A549 treated with dexamethasone at 1 μM for 4 hours (cell line): ENCODE measurements around the gene S100A10. TPM values are rescaled to one million over a fixed set of nuclear protein-coding genes. Genes with fewer than 3 reads are reported as not detected.

Experiments used
- total RNA-seq: library from RNA; stranded (reverse); fragments of 200-300 nt; extraction: Qiagen RNA extraction; gene quantifications from 5 replicates; pipeline ENCODE4 v1.2.3, GENCODE V29; 2022

The S100A10 gene, protein sequence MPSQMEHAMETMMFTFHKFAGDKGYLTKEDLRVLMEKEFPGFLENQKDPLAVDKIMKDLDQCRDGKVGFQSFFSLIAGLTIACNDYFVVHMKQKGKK
- total RNA-seq: 2,531 to 3,155 TPM (median 2,621 TPM) in 5 replicates

DNA sequence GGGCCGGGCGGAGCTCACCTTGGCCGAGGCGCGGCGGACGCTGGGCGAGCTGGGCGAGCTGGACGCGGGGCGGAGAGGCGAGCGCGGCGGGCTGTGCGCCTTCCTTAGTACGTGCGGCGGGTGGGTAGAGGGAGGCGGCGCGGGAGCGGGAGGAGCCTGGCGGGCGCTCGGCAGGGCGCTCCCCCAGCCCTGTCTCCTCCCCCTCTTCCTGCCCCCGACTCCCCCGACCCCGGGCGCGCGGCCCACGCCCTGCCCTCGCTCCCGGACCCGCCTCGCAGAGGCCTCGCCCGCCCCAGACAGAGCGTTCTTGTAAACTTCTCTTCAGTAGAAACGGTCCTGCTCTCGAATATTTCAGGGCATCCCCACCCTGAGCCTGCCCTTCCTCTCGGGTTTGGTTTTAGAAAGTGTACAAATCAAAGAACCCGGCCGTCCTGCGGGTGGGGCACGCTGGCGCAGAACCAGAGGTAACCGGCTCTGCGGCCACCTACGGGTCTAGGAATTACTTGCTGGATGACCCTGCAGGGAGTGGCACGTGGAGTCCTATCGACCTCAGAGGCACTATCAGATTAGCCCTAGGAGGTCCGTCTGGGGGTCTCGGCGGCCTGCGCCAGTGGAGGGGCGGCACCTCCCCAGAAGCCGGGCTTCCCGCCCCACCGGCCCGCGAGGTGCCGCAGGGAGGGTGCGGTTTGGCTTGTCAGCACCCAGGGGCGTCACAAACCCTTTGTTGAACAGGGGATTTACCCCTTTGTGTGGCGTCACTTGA, at the start of gene S100A10:
Gene S100A10 (minus strand): TSS at position 126 of the 763 bp plus-strand sequence. CDS start 7,629 bp downstream, outside the sequence.

DNA sequence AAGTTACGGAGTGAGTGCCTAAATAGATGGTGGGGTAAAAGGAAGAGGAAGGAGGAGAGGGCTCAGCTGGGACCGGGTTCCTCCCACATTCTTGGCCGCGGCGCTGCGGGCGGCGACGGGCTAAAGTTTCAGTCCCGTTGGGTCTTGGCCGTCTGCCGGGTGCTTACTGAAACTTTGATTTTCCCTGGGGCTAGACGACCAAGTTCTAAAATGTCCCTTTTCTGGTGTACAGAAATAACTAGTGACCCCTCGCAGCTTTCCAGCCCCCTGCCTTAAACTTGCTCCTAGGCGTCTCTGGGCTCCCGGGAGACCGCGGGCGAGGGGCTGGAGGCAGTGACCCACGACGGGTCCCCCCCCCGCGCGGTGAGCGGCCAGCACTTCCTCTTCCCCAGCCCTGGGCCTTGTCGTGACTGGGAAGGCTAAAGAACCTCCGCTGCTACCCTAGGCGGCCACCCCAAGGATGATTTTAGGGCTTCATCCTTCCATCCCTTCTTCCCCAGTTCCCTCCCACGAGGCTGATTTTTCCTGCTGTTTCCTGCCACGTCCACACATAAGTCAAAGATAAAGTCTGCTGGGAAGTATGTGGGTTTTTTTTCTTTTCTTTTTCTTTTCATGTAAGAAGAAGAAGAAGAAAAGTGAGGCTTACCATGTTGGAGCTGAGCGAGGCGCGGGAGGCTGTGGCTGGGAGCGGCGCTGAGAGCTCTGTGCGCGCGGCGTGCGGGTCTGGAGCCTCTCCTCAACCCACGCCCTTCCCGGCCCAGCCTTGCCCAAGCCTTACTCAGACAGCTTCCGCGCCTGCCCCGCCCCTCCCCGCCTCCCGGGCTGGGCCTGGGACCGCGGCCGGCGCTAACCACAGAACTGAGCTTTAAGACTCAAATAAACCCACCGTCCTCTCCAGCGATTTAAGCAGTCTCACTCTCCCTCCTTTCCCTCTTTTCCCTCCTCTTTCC, 42.9 kb upstream of the S100A10 start, which contains the start of gene S100A11:
Gene S100A11 (minus strand): TSS at position 738 of the 950 bp plus-strand sequence. CDS start 89 bp downstream, at position 649.

Other genes with a start within 250 kb of the S100A10 start
- gene MRPL9, start 230.4 kb downstream of the S100A10 start, total RNA-seq: 76.8 to 90.6 TPM (median 85.1 TPM) in 5 replicates
- 4.7 to 6.1 TPM (median 5.7 TPM) in 5 replicates for gene TDRKH, start 203.4 kb downstream of the S100A10 start, total RNA-seq
- gene LINGO4, start 188.4 kb downstream of the S100A10 start, total RNA-seq: not detected in 5 replicates
- gene RORC, start 162.1 kb downstream of the S100A10 start, total RNA-seq: 0.03 to 0.08 TPM (median 0.04 TPM) in 4 of 5 replicates, not detected in the other
- not detected in 5 replicates for gene C2CD4D, start 154.0 kb downstream of the S100A10 start, total RNA-seq
- not detected in 5 replicates for gene THEM5, start 140.1 kb downstream of the S100A10 start, total RNA-seq
- gene THEM4, start 84.3 kb downstream of the S100A10 start, total RNA-seq: 13.2 to 14.3 TPM (median 13.6 TPM) in 5 replicates
- gene S100A11, start 43.1 kb upstream of the S100A10 start, total RNA-seq: 1,800 to 1,985 TPM (median 1,837 TPM) in 5 replicates
- not detected in 5 replicates for gene TCHHL1, start 95.2 kb upstream of the S100A10 start, total RNA-seq
- 0.25 to 0.33 TPM (median 0.26 TPM) in 5 replicates for gene TCHH, start 121.6 kb upstream of the S100A10 start, total RNA-seq
- 0.02 TPM in 1 of 5 replicates, not detected in the others for gene RPTN, start 165.4 kb upstream of the S100A10 start, total RNA-seq
- gene HRNR, start 230.3 kb upstream of the S100A10 start, total RNA-seq: not detected in 5 replicates